ENCODE results near the gene FBXW12. TPM values are rescaled to one million over a fixed set of nuclear protein-coding genes. Genes with fewer than 3 reads are reported as not detected.

Gene FBXW12
- total RNA-seq, 1 donor from 2014 or later: not detected

DNA sequence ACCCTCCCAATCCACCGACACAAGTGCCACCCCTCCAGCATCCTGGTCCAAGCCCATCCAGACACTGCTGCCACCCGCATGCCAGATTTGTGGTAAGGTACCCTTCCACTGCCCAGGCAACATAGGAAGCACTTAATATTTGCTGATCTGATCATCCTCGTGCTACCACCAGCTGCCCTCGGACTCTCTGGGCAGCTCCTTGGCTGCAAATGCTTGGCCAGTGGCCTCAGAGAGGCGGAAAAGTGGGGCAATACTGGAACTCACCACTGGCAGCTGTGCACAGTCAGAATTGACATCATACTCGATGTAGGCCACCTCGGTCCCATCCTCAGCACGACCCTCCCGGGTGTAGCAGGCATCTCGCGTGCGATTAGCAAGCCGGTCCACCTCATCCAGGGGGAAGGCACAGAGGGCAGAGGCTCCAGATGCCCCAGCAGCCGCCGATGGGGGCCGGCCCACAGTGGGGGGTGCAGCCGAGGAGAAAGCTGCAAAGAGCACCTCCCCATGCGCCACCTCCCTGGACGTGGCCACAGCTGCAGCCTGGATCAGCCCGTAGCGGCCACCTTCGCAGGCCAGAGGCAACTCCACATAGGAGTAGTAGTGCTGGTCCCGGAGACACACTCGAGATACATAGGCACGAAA is 51.3 kb downstream of the FBXW12 start:
- Mint-ChIP-seq H3K4me3 (no peak overlapping the region), H3K36me3 (ENCODE audit: low read depth) (no peaks in the 10 kb centered on the region), H3K27ac (no peak overlapping the region), H3K27me3 (peaks cover 8% of the 10 kb centered on the region), H3K4me1 (no peaks in the 10 kb centered on the region), H3K9me3 (no peaks in the 10 kb centered on the region)
- intact Hi-C loops (cut with micrococcal nuclease): no loop called here
- no peak for DNase-seq
- POLR2A ChIA-PET: no interaction called here
- CTCF ChIA-PET: interaction anchor here (1.4 to 1.9 kb wide), 2 partner anchors 13 to 22 kb away, joined by 5 to 8 read pairs; no protein-coding TSS in a partner anchor
- TF ChIP-seq, protein P1, sequence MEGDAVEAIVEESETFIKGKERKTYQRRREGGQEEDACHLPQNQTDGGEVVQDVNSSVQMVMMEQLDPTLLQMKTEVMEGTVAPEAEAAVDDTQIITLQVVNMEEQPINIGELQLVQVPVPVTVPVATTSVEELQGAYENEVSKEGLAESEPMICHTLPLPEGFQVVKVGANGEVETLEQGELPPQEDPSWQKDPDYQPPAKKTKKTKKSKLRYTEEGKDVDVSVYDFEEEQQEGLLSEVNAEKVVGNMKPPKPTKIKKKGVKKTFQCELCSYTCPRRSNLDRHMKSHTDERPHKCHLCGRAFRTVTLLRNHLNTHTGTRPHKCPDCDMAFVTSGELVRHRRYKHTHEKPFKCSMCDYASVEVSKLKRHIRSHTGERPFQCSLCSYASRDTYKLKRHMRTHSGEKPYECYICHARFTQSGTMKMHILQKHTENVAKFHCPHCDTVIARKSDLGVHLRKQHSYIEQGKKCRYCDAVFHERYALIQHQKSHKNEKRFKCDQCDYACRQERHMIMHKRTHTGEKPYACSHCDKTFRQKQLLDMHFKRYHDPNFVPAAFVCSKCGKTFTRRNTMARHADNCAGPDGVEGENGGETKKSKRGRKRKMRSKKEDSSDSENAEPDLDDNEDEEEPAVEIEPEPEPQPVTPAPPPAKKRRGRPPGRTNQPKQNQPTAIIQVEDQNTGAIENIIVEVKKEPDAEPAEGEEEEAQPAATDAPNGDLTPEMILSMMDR (IDR thresholded peaks at IDR 0.05): no peak
- ATAC-seq (ENCODE audit: low read depth): no peak

DNA sequence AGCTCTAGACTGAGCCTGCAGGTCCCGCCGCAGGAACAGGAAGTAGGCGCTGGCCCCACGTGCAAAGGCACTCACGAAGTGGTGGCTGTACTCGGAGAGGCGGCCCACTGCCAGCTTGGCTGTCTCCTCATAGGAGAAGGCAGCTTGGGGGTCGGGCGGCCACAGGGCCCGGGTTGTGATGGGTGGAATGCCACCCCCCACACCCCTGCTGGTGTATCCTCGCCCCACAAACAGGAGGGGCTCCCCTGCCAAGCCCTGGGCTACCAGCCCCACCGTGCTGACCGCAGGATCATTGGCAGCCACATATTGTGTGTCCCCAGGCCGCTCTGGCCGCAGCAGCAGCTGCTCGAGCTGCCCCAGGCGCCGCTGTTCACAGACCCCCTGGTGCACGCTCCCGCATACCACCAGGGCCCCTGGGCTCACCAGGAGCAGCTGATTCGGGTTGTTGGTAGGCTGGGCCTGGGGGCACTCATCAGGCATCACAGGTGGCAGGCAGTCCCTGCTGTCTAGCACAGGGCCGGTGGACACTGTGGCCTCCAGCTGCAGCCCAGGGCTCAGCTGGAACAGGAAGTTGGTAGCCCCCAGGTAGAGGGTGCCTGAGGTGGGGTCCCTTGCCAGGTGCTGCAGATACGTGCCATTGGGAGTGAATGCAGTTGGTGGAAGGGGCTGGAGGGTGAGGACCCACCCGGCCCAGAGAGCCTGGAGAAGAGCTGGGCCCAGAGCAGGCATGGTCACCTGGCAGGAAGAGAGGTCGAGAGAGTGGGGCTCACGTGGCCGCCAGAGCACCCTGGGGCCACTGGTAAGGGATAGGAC is 52.1 kb downstream of the FBXW12 start:
- intact Hi-C loops (cut with micrococcal nuclease): no loop called here
- Mint-ChIP-seq H3K4me3 (no peak overlapping the region), H3K27me3 (peaks cover 9% of the 10 kb centered on the region), H3K4me1 (no peaks in the 10 kb centered on the region), H3K36me3 (ENCODE audit: low read depth) (no peaks in the 10 kb centered on the region), H3K9me3 (no peaks in the 10 kb centered on the region), H3K27ac (no peak overlapping the region)
- TF ChIP-seq, protein P1 (IDR thresholded peaks at IDR 0.05): no peak
- ATAC-seq (ENCODE audit: low read depth): no peak
- ChIA-PET POLR2A (interaction anchor here (0.6 kb wide), 1 partner anchor 59 kb away, joined by 4 read pairs; no protein-coding TSS in a partner anchor), CTCF (interaction anchor here (0.8 to 1.9 kb wide), 2 partner anchors 12 to 23 kb away, joined by 6 to 8 read pairs; no protein-coding TSS in a partner anchor)
- no peak for DNase-seq

DNA sequence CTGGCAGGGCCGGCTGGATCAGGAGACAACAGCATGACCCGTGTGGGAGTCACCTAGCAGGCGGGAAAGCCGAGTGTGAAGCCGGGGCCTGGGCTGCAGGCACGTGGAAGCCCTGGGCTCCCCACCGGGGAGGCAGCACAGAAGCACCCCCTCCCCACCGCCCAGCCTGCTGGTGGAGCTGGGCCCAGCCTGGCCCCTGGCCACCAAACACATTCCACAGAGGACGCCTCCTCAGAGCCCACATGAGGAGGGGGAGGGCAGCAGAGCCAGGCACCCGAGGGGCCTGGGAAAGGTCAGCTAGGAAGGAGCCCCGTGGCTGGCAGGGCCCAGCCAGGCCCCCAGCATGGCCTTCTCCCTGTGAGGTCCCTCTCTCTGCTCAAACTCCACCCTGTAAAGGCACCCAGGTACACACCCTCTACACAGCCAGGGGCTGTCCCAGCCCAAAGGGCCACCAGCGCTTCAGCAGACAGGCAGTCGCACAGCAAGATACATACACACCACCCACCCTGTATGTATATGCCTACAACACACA is 53.3 kb downstream of the FBXW12 start:
- TF ChIP-seq, protein P1 (IDR thresholded peaks at IDR 0.05): no peak
- Mint-ChIP-seq H3K9me3 (no peaks in the 10 kb centered on the region), H3K4me3 (no peak overlapping the region), H3K27me3 (peaks cover 9% of the 10 kb centered on the region), H3K4me1 (peaks cover 4% of the 10 kb centered on the region), H3K36me3 (ENCODE audit: low read depth) (no peaks in the 10 kb centered on the region), H3K27ac (no peak overlapping the region)
- POLR2A ChIA-PET: no interaction called here
- ATAC-seq (ENCODE audit: low read depth) (no peak), DNase-seq (no peak)
- CTCF ChIA-PET: no interaction called here
- intact Hi-C loops (cut with micrococcal nuclease): no loop called here

DNA sequence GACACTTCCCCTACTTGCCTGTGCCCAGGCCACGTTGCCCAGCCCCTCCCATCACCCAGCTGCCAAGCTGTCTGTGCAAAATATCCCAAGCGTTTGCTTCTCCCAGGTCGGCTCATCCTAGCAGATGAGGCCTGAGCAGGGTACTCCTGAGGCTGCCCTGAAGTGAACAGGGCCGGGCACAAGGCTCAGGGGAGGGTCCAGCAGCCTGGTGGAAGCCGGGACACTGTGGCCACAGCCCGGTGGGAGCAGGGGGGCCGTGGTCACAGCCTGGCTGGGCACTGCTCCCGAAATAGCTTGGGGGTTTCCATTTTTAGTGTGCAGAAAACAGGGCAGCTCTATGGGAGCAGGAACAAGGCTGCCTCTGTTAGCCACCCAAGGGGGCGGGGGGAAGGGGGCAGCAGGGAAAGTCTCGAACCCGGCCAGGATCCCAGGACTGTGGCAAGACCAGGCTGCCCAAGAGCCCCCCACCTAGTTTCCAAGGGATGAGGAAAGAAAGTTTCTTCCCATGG is 54.4 kb downstream of the FBXW12 start:
- no peak for ATAC-seq (ENCODE audit: low read depth)
- TF ChIP-seq, protein P1 (IDR thresholded peaks at IDR 0.05): no peak
- no peak for DNase-seq
- ChIA-PET POLR2A (no interaction called here), CTCF (interaction anchor here (0.8 kb wide), 1 partner anchor 81 kb away, joined by 3 read pairs; no protein-coding TSS in a partner anchor)
- no peaks in the 10 kb centered on the region for H3K9me3 Mint-ChIP-seq
- H3K27me3 Mint-ChIP-seq: peaks cover 9% of the 10 kb centered on the region
- H3K36me3 Mint-ChIP-seq (ENCODE audit: low read depth): peaks cover under 1% of the 10 kb centered on the region
- no peak overlapping the region for H3K27ac Mint-ChIP-seq
- H3K4me1 Mint-ChIP-seq: peaks cover 5% of the 10 kb centered on the region
- no peak overlapping the region for H3K4me3 Mint-ChIP-seq
- intact Hi-C loops (cut with micrococcal nuclease): no loop called here

Measured in activated B cell treated with CpG ODN at 0.5 μM for 24 hours (primary cell).